ENCODE results near the gene DCAF7. TPM values are rescaled to one million over a fixed set of nuclear protein-coding genes. Genes with fewer than 3 reads are reported as not detected.

The DCAF7 gene
- total RNA-seq, 1 donor from 2014 or later: 115 TPM

GRCh38 chr17:63629627-63630026 is 79.3 kb downstream of the DCAF7 start:
- H3K36me3 Mint-ChIP-seq (ENCODE audit: low read depth): peaks cover 5% of the 10 kb centered on the region
- H3K4me3 Mint-ChIP-seq: no peak overlapping the region
- H3K27me3 Mint-ChIP-seq: no peaks in the 10 kb centered on the region

DNA sequence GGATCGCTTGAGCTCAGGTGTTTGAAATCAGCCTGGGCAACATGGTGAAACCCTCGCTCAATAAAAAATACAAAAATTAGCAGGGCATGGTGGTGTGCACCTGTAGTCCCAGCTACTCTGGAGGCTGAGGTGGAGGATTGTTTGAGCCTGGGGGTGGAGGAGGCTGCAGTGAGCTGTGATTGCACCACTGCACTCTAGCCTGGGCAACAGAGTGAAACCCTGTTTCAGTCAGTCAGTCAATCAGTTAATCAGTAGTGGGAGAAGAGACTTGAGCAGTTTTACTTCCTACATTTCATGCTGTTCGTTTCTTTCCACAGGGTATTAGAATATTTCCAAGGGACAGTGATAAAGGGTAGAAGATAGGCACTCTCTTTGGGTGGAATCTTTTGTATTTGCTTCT is 80.8 kb downstream of the DCAF7 start:
- H3K4me3 Mint-ChIP-seq: no peak overlapping the region
- H3K36me3 Mint-ChIP-seq (ENCODE audit: low read depth): peaks cover 7% of the 10 kb centered on the region
- H3K27me3 Mint-ChIP-seq: no peaks in the 10 kb centered on the region
- peaks cover 19% of the 10 kb centered on the region for H3K4me1 Mint-ChIP-seq
- intact Hi-C loops (cut with micrococcal nuclease): no loop called here
- no peak for DNase-seq
- no peaks in the 10 kb centered on the region for H3K9me3 Mint-ChIP-seq
- no peak overlapping the region for H3K27ac Mint-ChIP-seq

More at GRCh38 chr17:63629627-63630026, 79.3 kb downstream of the DCAF7 start:
- Mint-ChIP-seq H3K9me3 (no peaks in the 10 kb centered on the region), H3K4me1 (peaks cover 26% of the 10 kb centered on the region), H3K27ac (no peak overlapping the region)
- DNase-seq: no peak
- intact Hi-C loops (cut with micrococcal nuclease): no loop called here

GRCh38 chr17:63631626-63632025 is 81.3 kb downstream of the DCAF7 start:
- no peak for DNase-seq
- peaks cover 16% of the 10 kb centered on the region for H3K4me1 Mint-ChIP-seq
- no peak overlapping the region for H3K4me3 Mint-ChIP-seq
- no peaks in the 10 kb centered on the region for H3K9me3 Mint-ChIP-seq
- intact Hi-C loops (cut with micrococcal nuclease): no loop called here
- peaks cover 12% of the 10 kb centered on the region for H3K36me3 Mint-ChIP-seq (ENCODE audit: low read depth)
- no peak overlapping the region for H3K27ac Mint-ChIP-seq
- H3K27me3 Mint-ChIP-seq: no peaks in the 10 kb centered on the region

DNA sequence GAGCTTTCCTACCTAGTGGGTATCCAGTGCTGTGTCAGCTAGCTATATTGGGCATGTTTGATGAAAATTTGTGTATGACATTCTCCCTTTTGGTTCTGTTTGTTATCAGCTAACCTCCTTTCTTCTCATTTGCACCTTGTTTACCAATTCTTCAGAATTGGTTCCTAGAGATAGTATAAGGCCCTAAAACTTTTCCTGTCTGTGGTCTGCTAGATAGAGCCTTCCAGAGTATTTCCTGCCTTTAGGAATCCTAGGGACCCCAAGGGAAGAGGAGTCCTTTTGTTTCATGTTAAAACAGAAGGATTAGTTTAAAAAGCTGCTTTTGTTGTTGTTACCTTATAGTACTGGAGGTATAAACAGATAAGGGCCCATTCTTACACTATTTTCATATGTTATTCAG is 83.5 kb downstream of the DCAF7 start:
- no peak overlapping the region for H3K27ac Mint-ChIP-seq
- intact Hi-C loops (cut with micrococcal nuclease): no loop called here
- no peak for DNase-seq
- H3K4me1 Mint-ChIP-seq: peaks cover 15% of the 10 kb centered on the region
- H3K9me3 Mint-ChIP-seq: no peaks in the 10 kb centered on the region
- H3K27me3 Mint-ChIP-seq: no peaks in the 10 kb centered on the region
- H3K36me3 Mint-ChIP-seq (ENCODE audit: low read depth): peaks cover 16% of the 10 kb centered on the region
- no peak overlapping the region for H3K4me3 Mint-ChIP-seq

GRCh38 chr17:63634163-63634562 is 83.9 kb downstream of the DCAF7 start:
- H3K27ac Mint-ChIP-seq: peak overlapping the region; percentile 70
- H3K4me1 Mint-ChIP-seq: peaks cover 15% of the 10 kb centered on the region
- DNase-seq: no peak
- no peaks in the 10 kb centered on the region for H3K9me3 Mint-ChIP-seq
- H3K4me3 Mint-ChIP-seq: no peak overlapping the region
- peaks cover 15% of the 10 kb centered on the region for H3K36me3 Mint-ChIP-seq (ENCODE audit: low read depth)
- no peaks in the 10 kb centered on the region for H3K27me3 Mint-ChIP-seq
- intact Hi-C loops (cut with micrococcal nuclease): no loop called here

DNA sequence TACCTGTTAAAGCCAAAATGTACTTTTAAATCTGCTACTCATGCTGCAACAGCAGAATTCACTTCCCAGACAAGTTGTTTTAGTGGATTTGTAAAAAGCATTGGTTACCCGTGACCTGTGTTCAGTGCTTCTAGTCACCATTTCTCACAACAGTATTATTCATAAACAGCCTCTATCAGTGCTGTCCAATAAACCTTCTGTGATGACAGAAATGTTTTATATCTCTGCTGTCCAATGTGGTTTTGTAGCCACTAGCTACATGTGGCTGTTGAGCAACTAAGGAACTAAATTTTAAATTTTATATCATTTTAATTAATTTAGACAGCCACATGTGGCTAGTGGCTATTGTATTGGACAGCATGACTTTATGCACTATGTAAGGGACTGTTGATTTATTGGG is 84.5 kb downstream of the DCAF7 start:
- no peaks in the 10 kb centered on the region for H3K9me3 Mint-ChIP-seq
- intact Hi-C loops (cut with micrococcal nuclease): no loop called here
- H3K27me3 Mint-ChIP-seq: no peaks in the 10 kb centered on the region

GRCh38 chr17:63635290-63635689 is 85.0 kb downstream of the DCAF7 start:
- no peak for DNase-seq
- Mint-ChIP-seq H3K36me3 (ENCODE audit: low read depth) (peaks cover 17% of the 10 kb centered on the region), H3K4me3 (no peak overlapping the region), H3K27ac (no peak overlapping the region), H3K27me3 (no peaks in the 10 kb centered on the region), H3K9me3 (no peaks in the 10 kb centered on the region), H3K4me1 (peaks cover 17% of the 10 kb centered on the region)
- intact Hi-C loops (cut with micrococcal nuclease): no loop called here

More for the DNA sequence above, 84.5 kb downstream of the DCAF7 start:
- Mint-ChIP-seq H3K4me1 (peaks cover 17% of the 10 kb centered on the region), H3K27ac (no peak overlapping the region), H3K36me3 (ENCODE audit: low read depth) (peaks cover 17% of the 10 kb centered on the region), H3K4me3 (no peak overlapping the region)
- no peak for DNase-seq

- no peak overlapping the region for H3K27ac Mint-ChIP-seq
- no peak for DNase-seq
- H3K9me3 Mint-ChIP-seq: no peaks in the 10 kb centered on the region
- H3K4me1 Mint-ChIP-seq: peaks cover 17% of the 10 kb centered on the region
- no peaks in the 10 kb centered on the region for H3K27me3 Mint-ChIP-seq
- intact Hi-C loops (cut with micrococcal nuclease): no loop called here
- H3K36me3 Mint-ChIP-seq (ENCODE audit: low read depth): peaks cover 17% of the 10 kb centered on the region
- H3K4me3 Mint-ChIP-seq: no peak overlapping the region
These were observed 85.5 kb downstream of the DCAF7 start for GRCh38 chr17:63635787-63636186.

DNA sequence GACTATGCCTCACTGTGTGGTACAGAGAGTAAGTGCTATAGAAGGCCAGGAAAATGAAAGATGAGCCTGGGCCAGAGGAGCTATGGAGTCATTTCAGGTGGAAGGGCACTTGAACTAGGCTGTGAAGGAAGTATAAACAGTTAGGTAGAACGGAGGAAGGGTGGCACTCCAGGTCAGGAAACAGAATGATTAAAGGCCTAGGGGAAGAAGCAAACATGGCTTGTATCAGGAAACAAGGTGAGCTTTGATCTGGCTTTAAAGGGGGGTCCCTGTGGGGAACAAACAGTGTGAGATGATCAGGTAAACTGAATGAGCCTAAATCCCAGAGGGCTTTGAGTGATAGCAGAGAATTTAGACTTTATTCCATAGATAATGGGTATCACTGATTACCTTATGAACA is 88.8 kb downstream of the DCAF7 start:
- Mint-ChIP-seq H3K27ac (peak overlapping the region; percentile 12), H3K27me3 (no peaks in the 10 kb centered on the region), H3K4me3 (no peak overlapping the region), H3K36me3 (ENCODE audit: low read depth) (peaks cover 16% of the 10 kb centered on the region), H3K4me1 (peaks cover 8% of the 10 kb centered on the region), H3K9me3 (no peaks in the 10 kb centered on the region)
- intact Hi-C loops (cut with micrococcal nuclease): no loop called here
- no peak for DNase-seq

- intact Hi-C loops (cut with micrococcal nuclease): no loop called here
These were observed 89.8 kb downstream of the DCAF7 start for GRCh38 chr17:63640038-63640437.

DNA sequence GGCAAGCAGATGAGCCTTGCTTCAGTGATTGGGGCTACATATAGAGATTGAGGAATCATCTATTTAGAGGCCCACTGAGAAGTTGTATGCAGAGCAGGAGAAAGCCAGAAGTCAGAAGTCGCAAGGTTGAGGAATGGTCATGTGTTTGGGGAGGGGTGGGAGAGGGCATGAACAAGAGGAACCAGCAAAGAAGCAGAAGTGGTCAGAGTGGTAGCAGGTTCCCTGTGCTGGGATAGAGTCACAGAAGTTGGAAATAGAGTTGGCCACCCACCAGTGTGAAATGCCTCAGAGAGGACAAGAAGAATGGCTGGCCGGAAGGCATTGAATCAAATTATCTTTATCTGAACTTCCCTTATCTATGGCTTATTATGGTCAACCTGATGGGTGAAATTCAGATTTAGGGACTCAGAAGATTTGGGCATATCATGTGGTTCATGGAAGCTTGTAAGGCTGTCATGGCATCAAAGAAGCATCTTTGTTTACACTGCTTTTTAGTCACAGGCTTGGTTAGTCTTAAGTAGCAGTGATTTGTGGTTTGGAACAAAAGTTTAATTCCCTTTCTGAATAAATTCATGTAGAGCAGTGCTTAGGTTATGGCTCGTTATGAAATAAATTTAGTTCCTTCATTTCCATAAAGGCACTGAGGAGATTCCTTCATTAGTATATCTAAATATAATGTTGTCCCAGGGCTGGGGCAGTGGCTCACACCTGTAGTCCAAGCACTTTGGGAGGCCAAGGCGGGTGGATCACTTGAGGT is 91.6 kb downstream of the DCAF7 start:
- H3K27me3 Mint-ChIP-seq: no peaks in the 10 kb centered on the region
- H3K4me3 Mint-ChIP-seq: no peak overlapping the region
- H3K27ac Mint-ChIP-seq: no peak overlapping the region
- peaks cover 16% of the 10 kb centered on the region for H3K36me3 Mint-ChIP-seq (ENCODE audit: low read depth)
- peaks cover 7% of the 10 kb centered on the region for H3K4me1 Mint-ChIP-seq
- intact Hi-C loops (cut with micrococcal nuclease): no loop called here
- H3K9me3 Mint-ChIP-seq: no peaks in the 10 kb centered on the region
- no peak for DNase-seq

More at GRCh38 chr17:63640038-63640437, 89.8 kb downstream of the DCAF7 start:
- Mint-ChIP-seq H3K4me1 (peaks cover 4% of the 10 kb centered on the region), H3K27me3 (no peaks in the 10 kb centered on the region), H3K4me3 (no peak overlapping the region), H3K36me3 (ENCODE audit: low read depth) (peaks cover 13% of the 10 kb centered on the region), H3K9me3 (no peaks in the 10 kb centered on the region), H3K27ac (no peak overlapping the region)
- DNase-seq: no peak

Other genes with a start within 250 kb of the DCAF7 start
- 1.7 and 2.0 TPM in 2 replicates for gene CYB561, start 104.2 kb upstream of the DCAF7 start, total RNA-seq
- gene ACE, start 73.4 kb upstream of the DCAF7 start, total RNA-seq: 0.26 TPM in 1 of 2 replicates, not detected in the other
- gene KCNH6, start 27.1 kb upstream of the DCAF7 start, total RNA-seq: not detected in 2 replicates
- 27.4 and 27.9 TPM in 2 replicates for gene TACO1, start 50.4 kb downstream of the DCAF7 start, total RNA-seq
- 26.2 and 26.7 TPM in 2 replicates for gene MAP3K3, start 71.9 kb downstream of the DCAF7 start, total RNA-seq
- 202 and 204 TPM in 2 replicates for gene LIMD2, start 149.6 kb downstream of the DCAF7 start, total RNA-seq
- gene STRADA, start 191.3 kb downstream of the DCAF7 start, total RNA-seq: 50.4 and 54.6 TPM in 2 replicates
- gene CCDC47, start 223.1 kb downstream of the DCAF7 start, total RNA-seq: 81.8 and 82.9 TPM in 2 replicates
- gene DDX42, start 223.7 kb downstream of the DCAF7 start, total RNA-seq: 145 and 146 TPM in 2 replicates

Measured in activated CD4-positive, alpha-beta T cell treated with anti-CD3 and anti-CD28 coated beads, Interleukin-2, amount 10 ng/mL, durations not matched to agents 24 days and 14 days (primary cell).